GM18873 (cell line): ENCODE data around the gene OLA1.

Source experiments
- ATAC-seq: cut with Tn5 transposase; IDR thresholded peaks from one replicate; pipeline ENCODE4 v1.9.1; 2021; ENCODE audit warnings: mild to moderate bottlenecking, moderate library complexity, moderate number of reproducible peaks; ENCODE audit not compliant: unreplicated experiment, low FRiP score

OLA1 gene

GRCh38 chr2:174227748-174228147 is 20.6 kb downstream of the OLA1 start:
- ATAC-seq = no peak

GRCh38 chr2:174224665-174225288 is 23.6 kb downstream of the OLA1 start:
- no peak for ATAC-seq

- no peak for ATAC-seq
Measured at GRCh38 chr2:174224125-174224524, 24.2 kb downstream of the OLA1 start.

GRCh38 chr2:174223388-174223787 is 24.9 kb downstream of the OLA1 start:
- no peak for ATAC-seq

GRCh38 chr2:174222154-174222553 is 26.2 kb downstream of the OLA1 start:
- no peak for ATAC-seq

GRCh38 chr2:174219321-174219720 is 29.0 kb downstream of the OLA1 start:
- ATAC-seq = no peak

GRCh38 chr2:174218773-174219172 is 29.6 kb downstream of the OLA1 start:
- ATAC-seq = no peak

GRCh38 chr2:174217869-174218268 is 30.5 kb downstream of the OLA1 start:
- no peak for ATAC-seq

- ATAC-seq = no peak
Measured at GRCh38 chr2:174211954-174212353, 36.4 kb downstream of the OLA1 start.

- ATAC-seq = no peak
Measured at GRCh38 chr2:174210862-174211261, 37.5 kb downstream of the OLA1 start.

- ATAC-seq = no peak
Measured at GRCh38 chr2:174209325-174209724, 39.0 kb downstream of the OLA1 start.

- no peak for ATAC-seq
Measured at GRCh38 chr2:174208026-174208425, 40.3 kb downstream of the OLA1 start.

GRCh38 chr2:174205562-174205961 is 42.8 kb downstream of the OLA1 start:
- ATAC-seq = no peak

- ATAC-seq = no peak
Measured at GRCh38 chr2:174202188-174202587, 46.1 kb downstream of the OLA1 start.

- ATAC-seq = no peak
Measured at GRCh38 chr2:174198846-174199564, 49.3 kb downstream of the OLA1 start.

- no peak for ATAC-seq
Measured at GRCh38 chr2:174195253-174195652, 53.1 kb downstream of the OLA1 start.

GRCh38 chr2:174193737-174194136 is 54.6 kb downstream of the OLA1 start:
- no peak for ATAC-seq

GRCh38 chr2:174192664-174193063 is 55.7 kb downstream of the OLA1 start:
- ATAC-seq = no peak

GRCh38 chr2:174191342-174192074 is 56.8 kb downstream of the OLA1 start:
- no peak for ATAC-seq

- ATAC-seq = no peak
Measured at GRCh38 chr2:174184915-174185314, 63.4 kb downstream of the OLA1 start.

- no peak for ATAC-seq
Measured at GRCh38 chr2:174184504-174184903, 63.8 kb downstream of the OLA1 start.

- ATAC-seq = no peak
Measured at GRCh38 chr2:174183076-174183475, 65.3 kb downstream of the OLA1 start.
